GM18870 (cell line): Measurements from ENCODE around the gene VPS72.

ENCODE experiments used
- ATAC-seq: cut with Tn5 transposase; IDR thresholded peaks from one replicate; pipeline ENCODE4 v1.9.1; 2021; ENCODE audit warnings: moderate library complexity; ENCODE audit not compliant: unreplicated experiment

Gene VPS72

DNA sequence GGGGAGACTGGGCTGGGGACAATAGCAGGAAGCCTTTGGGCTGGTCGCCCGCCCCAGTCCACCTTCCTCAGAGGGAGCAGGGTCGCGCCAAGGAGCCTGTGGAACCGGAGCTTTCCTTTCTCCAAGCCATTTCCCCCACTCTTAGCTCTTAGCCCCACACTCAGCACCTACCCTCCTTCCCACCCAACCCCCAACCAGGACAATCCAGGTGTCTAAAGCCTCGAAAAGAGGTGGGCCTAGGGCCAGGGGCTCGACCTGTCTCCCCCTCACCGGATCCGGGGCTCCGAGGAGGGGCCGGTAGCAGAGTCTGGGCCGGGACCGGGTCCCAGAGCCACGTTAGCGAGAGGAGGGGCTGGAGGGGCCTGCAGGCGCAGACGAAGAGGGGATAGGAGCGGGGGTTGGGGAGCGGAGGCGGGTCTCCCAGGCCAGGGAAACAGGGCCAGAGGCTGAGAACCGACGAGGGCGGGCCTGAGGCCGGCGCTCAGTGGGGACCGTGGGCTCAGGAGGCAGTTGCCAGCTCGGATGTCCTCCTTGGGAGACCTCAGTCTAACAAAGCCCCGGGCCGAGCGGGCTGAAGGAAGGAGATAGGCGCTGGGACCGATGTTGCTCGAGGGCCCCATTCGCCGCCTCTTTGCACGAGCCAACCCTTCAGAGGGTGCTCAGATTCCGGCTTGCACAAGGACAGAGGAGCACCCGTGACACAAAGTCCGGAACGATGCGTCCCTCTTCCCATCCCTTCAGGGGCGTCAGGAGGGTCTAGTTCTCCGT lies 44.5 kb downstream of the VPS72 start:
- no peak for ATAC-seq

DNA sequence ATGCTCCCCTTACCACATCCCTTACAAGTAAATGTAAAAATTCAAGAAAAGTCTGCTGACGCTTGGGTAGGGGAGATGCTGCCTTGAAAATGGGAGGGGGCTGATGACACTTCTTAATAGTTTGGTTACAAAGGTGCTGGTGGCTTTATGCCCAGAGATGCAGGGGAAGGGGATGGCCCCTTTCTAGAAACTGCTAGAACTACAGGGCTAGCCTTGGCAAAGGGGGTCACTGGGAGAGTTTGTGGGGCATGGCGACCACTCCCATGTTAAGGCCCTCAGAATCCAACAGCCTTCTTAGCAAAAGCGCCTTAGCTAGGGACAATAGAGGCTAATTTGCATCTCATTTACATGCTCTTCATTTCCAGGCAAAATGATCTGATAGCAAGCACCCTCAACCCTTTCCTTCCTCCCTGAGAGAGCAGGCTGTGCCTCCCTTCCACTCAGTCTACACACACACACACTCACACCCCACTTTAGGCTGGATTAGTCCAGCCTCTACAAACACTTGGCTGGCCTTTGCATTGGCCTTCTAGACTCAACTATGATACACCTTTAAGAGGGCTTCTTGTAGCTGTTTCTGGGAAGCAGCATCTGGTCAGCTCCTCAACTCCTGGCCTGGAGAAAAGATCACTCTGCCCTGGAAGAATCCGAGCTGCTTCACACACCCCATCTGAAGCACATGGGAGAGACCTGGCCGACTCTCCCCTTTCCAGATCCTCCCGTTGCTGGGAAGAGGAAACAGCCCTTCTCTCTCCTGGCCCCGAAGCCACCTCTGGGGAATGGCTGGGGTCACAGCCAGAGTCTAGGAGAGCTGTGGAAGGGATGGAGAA lies 45.3 kb downstream of the VPS72 start:
- no peak for ATAC-seq

DNA sequence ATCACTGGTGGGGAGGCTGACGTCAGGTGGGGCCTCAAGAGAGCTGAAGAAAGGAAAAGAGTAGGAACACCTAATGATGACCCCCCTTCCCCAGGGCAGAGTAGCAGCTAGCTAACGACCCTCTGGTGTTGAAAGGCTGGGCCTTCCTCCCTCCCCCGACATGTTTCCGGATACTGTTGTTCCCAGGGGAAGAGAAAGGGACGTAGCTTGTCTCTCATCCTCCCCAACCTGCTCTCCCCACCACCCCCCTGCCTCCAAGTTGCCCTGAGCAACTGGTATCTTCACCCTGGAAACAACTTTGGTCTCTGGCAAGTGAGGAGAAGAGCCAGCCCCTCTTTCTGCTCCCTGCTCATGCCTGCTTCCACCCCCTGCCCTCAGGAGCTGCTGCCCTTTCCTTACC lies 46.0 kb downstream of the VPS72 start:
- no peak for ATAC-seq

DNA sequence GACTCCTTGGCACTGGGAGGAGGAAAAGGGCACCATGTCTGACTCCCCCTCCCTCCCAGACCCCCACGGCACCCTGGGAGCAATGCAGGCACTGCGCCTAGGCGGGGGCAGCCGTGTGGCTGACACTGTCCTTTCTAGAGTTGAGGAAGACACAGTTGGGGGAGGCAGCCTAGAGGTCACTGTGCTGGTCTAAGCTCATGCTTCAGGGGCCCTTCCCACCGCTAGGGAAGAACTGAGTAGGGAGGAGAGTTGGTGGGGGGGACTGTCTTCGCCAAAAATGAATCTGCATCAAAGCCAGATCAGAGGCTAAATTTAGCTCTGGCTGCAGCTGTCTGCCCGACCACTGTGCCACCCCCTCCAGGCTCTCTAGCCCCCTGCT lies 47.0 kb downstream of the VPS72 start:
- ATAC-seq, result no peak

DNA sequence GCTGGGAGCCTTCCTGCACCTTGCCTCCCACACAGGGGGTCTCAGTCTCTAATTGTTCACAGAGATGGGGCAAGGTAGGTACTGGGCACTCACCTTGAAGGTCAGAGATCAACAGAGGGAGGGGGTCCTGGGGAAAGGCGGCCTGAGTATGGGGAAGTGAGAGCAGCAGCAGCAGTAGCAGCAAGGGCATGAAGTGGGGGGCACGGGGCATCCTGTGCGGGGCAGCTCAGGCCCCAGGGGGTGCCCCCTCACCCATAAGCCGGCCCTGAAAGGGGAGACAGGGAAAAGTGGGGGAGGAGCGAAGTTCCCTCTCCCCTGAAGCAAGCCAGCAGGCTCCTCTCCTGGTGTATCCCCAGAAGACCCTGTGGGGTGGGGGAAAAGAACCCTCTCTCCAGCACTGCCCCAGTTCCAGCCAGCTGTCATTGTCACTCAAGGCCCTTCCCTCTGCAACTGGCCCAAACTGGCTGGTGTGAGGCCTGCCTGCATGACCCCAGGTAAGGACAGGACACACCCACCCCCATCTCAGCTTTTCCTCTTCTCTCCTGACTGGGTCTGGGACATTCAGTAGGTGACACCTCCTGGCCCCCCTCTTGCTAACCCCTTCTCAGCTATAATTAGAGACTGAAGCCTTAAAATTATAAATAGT lies 47.5 kb downstream of the VPS72 start:
- ATAC-seq, result no peak

DNA sequence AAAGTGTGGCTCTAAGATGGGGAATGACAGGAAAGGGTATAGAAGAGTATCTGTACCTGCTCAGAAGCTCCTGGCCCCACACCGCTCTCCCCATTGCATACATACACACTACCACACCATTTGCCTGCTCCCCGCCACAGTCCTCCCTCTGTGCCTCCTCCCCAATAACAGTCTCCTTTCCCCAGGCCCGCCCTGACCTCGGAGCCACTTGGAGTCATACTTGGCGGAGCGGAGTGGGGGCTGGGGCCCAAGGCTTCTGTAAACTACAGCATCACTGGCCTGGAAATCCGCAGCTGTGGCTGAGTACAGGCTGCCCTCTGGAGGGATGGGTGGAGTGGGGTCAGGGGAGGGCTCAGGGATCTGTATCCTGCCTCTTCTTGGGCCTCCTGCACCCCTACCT lies 52.2 kb downstream of the VPS72 start:
- ATAC-seq, result no peak

DNA sequence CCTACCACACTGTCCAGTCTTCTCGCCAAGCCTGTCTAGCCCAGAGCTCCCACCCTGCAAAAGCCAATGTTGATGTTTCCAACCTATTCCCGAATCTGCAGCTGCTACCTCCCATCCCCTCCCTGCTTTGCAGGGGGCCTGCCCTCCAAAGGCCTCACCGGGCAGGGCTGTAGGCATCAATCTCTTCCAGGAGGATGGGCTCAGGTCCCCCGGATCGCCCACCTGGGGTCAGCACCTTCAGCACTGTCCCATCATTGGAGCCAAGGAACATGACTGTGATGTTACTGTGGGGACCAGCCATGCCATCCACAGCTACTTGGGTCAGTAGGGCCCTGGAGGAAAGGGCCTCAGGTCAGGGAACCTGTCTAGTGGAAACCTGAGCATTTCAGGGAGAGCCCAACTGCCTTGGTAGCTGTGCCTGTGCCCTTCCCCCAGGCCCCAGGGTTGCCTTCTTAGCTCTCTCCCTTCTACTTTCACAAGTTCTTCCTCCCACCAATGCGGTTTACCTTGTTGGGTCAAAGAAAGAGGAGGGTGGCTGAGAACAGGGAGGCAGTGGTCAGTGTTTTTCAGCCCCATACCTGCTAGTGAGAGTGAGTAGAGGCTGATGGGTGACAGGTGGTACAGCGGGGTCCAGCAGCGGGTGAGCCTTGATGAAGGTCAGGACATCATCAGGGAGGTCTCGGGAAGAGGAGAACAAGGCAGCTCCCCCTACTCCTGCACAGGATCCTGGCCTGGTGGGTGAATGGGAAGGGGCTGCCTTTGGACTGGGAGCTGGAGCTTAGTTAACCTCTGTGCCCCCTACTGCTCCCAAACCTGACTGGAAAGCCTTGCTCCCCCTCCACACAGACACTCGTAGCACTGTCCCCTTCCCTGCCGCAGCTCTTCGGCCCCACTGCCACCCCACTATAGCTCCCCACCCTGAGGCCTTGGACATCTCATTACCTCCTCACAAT lies 54.3 kb downstream of the VPS72 start:
- ATAC-seq, result no peak

DNA sequence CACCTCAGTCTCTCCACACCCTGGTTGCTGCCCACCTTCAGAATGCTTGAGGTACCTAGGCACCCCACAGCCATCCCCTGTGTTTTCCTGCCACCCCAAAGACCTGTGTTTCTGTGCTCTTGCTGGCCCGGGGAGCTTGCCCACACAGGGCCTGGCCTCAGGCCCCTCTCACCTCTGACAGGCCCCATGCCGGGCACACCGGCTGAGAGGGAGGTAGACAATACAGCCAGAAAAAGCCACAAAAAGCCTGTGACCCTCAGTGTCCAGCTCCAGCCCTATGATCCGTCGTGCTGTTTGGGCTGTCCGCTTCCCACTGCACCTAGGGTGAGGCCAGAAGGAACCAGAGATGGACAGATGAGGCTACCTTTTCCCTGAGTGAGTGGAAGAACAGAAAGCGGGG lies 55.0 kb downstream of the VPS72 start:
- no peak for ATAC-seq

DNA sequence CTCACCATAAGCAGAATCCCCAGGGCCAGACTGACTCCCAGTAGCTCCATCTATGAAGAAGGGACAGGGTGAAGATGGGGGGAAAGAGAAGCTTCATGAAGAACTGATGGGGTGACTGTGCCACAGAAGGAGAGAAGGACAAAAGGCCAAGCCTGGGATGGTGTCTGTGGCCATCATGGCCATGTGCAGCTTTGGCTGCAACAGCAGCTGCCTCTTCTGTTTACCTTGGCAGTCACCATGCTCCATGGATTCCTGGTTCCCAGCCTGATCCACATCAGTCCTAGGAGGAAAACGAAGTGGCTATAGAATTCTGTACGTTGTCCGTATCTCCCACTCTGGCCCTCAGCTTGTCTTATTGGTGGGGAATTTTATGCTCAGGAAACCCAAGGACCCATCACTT lies 55.6 kb downstream of the VPS72 start:
- no peak for ATAC-seq

DNA sequence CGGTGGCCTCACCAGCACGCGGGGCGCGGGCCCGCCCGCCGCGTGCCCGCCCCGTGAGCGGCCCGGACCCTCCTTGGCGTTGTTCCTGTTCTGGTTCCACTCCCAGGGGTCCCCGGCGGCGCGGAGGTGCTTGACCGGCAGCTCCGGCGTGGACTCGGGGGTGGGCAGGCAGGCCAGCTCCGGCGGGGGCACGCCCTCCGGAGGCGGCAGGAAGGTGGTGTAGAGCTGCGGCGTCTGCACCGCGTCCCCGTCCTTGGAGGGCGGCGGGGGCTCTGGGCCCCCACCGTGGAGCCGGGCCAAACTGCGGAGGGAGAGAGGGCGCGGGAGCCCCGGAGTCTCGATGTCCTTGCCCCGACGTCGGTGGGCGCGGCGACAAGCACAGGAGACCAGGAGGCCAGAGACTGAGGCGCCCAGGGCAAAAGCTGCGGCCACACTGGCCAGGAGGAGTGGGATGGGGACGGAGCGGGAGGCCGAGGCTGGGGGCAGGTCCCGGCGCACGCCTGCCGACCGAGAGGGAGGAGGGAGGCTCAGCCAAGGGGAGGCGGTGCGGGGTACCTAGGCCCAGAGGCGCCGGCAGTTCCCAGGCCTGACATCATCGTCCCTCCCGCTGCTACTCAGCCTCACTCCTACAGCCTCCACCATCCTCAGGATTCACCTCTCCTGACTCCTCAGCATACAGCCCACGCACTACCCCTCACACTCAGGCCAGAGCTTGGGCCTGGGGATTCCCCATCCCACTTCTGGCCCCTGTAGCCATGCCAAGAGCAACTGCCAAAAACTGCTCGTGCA lies 56.8 kb downstream of the VPS72 start:
- no peak for ATAC-seq

DNA sequence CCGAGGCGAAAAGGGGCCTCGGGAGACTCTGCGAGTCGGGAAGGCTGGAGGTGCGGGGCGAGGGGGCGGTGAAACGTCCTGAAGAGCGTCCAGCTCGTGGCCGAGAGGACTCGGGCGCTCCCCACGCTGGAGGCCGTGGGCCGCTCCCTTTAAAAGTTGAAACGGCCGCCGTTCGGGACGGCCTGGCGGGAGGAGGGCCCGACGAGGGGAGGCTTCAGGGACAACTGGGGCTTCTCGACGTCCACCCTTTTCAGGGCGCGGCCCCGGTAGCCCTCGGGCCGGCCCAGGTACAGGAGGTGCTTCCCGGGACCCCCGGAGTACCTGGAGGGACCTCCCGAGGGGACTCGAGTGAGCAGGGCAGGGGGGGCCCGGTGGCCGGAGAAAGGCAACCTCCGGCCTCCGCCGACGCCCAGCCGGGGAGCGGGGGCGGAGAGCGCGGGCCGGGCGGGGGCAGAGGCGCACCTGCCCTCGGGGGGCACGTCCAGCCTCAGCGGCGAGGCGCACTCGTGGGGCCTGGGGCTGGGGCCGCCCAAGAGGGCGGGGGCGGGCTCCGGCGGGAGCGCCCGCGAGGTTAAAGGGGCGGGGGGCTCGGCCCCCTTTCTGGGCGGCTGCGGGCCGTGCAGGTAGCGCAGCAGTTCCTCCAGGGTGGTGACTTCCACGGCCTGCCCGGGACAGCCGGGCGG lies 57.5 kb downstream of the VPS72 start:
- no peak for ATAC-seq

DNA sequence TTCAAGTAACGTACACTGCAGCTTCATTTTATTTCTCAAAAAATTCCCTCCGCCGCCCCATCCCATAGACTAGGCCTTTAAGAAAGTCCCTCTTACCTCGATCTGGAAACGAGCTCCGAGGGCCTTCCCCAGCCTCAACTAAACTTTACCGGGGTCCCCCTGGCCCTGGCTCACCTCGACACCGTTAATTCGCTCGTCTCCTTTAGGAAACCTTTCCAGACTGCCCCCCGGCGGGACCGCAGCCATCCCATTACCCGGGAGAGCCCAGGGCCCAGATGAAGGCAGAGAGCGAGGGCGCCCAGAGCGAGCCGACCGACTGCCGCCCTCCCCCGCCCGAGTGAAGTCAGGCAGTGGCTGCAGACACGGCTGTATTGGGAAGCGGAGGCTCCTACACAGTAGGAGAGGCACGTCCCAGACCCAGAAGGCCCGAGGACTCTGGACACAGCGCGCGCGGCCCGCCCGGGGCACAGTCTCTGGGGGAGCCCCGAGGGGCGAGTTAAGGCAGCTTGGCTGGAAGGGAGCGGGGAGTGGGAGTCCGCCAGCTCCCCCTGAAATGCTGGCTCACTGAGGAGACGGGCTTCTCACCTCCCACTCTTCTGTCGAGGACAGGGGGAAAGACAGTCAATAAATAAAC lies 58.2 kb downstream of the VPS72 start:
- no peak for ATAC-seq

DNA sequence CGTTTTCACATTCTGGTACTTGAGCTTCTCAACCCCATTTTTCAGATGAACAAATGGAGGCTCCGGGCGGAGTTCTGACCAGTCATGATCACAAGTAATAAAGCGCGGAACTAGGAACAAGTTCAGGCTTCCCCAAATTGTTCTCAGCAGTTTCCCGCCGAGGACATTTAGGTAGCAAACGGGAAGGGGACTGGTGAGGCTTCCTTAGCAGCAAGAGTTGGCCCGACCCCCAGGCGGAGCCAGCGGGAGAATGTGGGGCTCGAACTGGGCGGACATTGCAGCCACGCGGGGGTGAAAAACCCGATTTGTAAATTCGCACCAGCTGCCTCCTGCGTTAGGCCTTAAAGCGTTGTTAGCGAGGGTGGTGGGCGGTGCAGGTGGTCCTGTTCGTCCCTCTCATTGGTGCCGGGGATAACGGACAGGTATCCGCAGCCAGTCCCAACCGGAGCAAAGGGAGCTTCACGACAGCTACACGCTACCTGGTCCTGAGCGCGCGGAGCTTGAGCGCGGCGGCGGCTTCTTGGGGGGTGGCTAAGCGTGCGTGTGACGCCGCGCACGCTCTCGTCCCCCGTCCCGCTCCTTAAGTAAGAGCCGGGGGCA lies 58.9 kb downstream of the VPS72 start:
- no peak for ATAC-seq

DNA sequence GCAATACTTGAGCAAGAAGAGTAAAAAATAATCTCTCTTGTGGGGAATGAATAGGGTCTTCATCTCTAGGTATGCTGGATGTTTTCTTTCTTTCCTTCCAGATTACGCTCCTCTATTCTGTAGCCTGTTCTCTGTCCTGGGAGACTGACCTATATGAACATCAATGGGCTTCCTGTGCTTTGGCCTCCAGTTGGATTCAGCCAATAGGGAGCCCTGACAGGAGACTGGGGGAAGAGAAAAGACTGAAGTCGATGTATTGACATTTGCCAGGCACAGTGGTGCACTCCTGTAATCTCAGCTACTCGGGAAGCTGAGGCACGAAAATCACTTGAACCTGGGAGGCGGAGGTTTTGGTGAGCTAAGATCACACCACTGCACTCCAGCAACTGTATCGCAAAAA lies 61.2 kb downstream of the VPS72 start:
- ATAC-seq, result no peak
